NCI-H345 treated with DMSO at 0.1 percent for 48 hours (cell line): ENCODE data around the gene NAA40.
"Not testable (repeated sequence)": the region's sequence is repeated elsewhere in the genome, so short reads cannot be mapped to it uniquely, and the experiment has no call there.

Experiments used
- DNase-seq: peaks from one replicate; lab custom pipeline; 2025; ENCODE audit not compliant: unreplicated experiment; lab: John Stamatoyannopoulos, UW

NAA40 gene

GRCh38 chr11:63937713-63938478, 906 bp upstream of the NAA40 start:
- peak; percentile 14 for DNase-seq

GRCh38 chr11:63939397-63939891, 642 bp downstream of the NAA40 start:
- no peak for DNase-seq

- DNase-seq: no peak
Measured at GRCh38 chr11:63940786-63941185, 2.0 kb downstream of the NAA40 start.

GRCh38 chr11:63941901-63942300, 3.1 kb downstream of the NAA40 start:
- no peak for DNase-seq

- no peak for DNase-seq
Measured at GRCh38 chr11:63942803-63943202, 4.0 kb downstream of the NAA40 start.

- no peak for DNase-seq
Measured at GRCh38 chr11:63944987-63945386, 6.2 kb downstream of the NAA40 start.

GRCh38 chr11:63945477-63946163, 6.8 kb downstream of the NAA40 start:
- peak; percentile 34 for DNase-seq

GRCh38 chr11:63951779-63952536, 13.2 kb downstream of the NAA40 start:
- no peak for DNase-seq

GRCh38 chr11:63952570-63952969, 13.8 kb downstream of the NAA40 start:
- DNase-seq: no peak

GRCh38 chr11:63958008-63958407, 19.2 kb downstream of the NAA40 start:
- no peak for DNase-seq

- peak; percentile 77 for DNase-seq
Measured at GRCh38 chr11:63961608-63962412, 23.0 kb downstream of the NAA40 start.

GRCh38 chr11:63963895-63964294, 25.1 kb downstream of the NAA40 start:
- not testable (repeated sequence) for DNase-seq

- DNase-seq: no peak
Measured at GRCh38 chr11:63966444-63966843, 27.6 kb downstream of the NAA40 start.

- no peak for DNase-seq
Measured at GRCh38 chr11:63969461-63969860, 30.7 kb downstream of the NAA40 start.

GRCh38 chr11:63970902-63971301, 32.1 kb downstream of the NAA40 start:
- DNase-seq: no peak

- DNase-seq: not testable (repeated sequence)
Measured at GRCh38 chr11:63973912-63974258, 35.1 kb downstream of the NAA40 start.

GRCh38 chr11:63974259-63975143, 35.7 kb downstream of the NAA40 start, which contains the start of gene COX8A:
Gene COX8A, plus strand, starts transcription at chr11:63974620. Its CDS starts 61 bp downstream, at chr11:63974681.
- DNase-seq: peak; percentile 98

- no peak for DNase-seq
Measured at GRCh38 chr11:63978551-63979239, 39.9 kb downstream of the NAA40 start.

GRCh38 chr11:63979426-63979825, 40.6 kb downstream of the NAA40 start:
- no peak for DNase-seq
